ENCODE measurements around the gene METTL13.
"Not testable (repeated sequence)": the region's sequence is repeated elsewhere in the genome, so short reads cannot be mapped to it uniquely, and the experiment has no call there.

Gene METTL13

DNA sequence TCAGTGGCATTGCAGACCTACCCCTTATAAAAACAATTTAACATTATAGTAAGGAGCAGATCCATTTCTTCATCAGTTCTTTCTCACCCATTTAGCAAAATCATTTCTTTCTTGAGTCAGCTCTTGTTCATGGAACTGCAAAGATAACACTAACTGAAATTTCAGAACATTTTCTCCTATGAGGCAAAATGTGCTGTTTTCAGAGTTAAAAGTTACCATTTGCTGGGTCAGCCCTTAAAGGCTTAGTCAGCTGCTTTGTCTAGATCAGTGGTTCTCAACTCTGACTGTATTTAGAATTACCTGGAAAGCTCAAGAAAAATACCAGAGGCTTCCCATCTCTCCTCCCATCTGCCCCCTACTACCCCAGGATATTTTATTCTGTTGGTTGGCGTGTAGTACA, 12.2 kb downstream of the METTL13 start:
- no peak overlapping the region for H3K27ac Mint-ChIP-seq
- H3K36me3 Mint-ChIP-seq (ENCODE audit: low read depth) = peaks cover 68% of the 10 kb centered on the region
- DNase-seq = no peak
- H3K4me3 Mint-ChIP-seq = no peak overlapping the region
- TF ChIP-seq, protein P1, sequence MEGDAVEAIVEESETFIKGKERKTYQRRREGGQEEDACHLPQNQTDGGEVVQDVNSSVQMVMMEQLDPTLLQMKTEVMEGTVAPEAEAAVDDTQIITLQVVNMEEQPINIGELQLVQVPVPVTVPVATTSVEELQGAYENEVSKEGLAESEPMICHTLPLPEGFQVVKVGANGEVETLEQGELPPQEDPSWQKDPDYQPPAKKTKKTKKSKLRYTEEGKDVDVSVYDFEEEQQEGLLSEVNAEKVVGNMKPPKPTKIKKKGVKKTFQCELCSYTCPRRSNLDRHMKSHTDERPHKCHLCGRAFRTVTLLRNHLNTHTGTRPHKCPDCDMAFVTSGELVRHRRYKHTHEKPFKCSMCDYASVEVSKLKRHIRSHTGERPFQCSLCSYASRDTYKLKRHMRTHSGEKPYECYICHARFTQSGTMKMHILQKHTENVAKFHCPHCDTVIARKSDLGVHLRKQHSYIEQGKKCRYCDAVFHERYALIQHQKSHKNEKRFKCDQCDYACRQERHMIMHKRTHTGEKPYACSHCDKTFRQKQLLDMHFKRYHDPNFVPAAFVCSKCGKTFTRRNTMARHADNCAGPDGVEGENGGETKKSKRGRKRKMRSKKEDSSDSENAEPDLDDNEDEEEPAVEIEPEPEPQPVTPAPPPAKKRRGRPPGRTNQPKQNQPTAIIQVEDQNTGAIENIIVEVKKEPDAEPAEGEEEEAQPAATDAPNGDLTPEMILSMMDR (IDR thresholded peaks at IDR 0.05) = no peak
- no peaks in the 10 kb centered on the region for H3K27me3 Mint-ChIP-seq (ENCODE audit: low read depth, poor library complexity)
- H3K4me1 Mint-ChIP-seq = no peaks in the 10 kb centered on the region
- no peaks in the 10 kb centered on the region for H3K9me3 Mint-ChIP-seq

DNA sequence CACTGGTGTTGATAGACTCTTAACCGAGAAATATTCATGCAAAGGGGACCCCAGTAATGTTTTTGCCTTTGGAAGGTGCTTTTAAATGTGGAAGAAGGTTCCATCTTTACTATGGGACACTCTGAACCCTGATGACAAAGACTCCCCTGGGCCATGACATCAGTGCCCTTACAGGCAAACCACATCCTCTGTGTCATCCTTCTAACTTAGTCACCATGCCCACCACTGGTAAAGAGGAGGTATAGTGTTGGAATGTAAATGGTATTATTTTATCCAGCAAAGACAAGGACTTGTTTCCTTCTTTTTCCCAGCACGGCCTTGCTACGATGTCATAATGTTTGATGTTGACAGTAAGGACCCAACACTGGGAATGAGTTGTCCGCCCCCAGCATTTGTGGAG, 12.6 kb downstream of the METTL13 start:
- Mint-ChIP-seq H3K4me3 (no peak overlapping the region), H3K27ac (no peak overlapping the region), H3K27me3 (ENCODE audit: low read depth, poor library complexity) (no peaks in the 10 kb centered on the region), H3K4me1 (peaks cover 3% of the 10 kb centered on the region), H3K9me3 (no peaks in the 10 kb centered on the region), H3K36me3 (ENCODE audit: low read depth) (peaks cover 64% of the 10 kb centered on the region)
- TF ChIP-seq, protein P1 (IDR thresholded peaks at IDR 0.05) = no peak
- DNase-seq = no peak

DNA sequence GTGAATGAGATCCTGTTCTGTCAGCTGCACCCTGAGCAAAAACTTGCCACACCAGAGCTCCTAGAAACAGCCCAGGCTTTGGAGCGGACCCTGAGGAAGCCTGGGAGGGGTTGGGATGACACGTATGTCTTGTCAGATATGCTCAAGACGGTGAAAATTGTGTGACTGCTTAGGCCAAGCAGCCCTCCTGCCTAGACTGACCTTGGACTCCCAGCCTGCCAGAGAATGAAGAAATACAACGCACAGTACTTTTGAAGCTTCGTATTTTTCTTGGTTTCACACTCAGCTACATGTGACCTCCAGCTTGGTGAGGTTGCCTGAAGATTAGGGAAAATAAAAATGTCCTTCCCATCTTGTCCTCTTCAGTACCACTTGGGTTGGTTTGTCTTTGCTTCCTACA, 15.1 kb downstream of the METTL13 start:
- TF ChIP-seq, protein P1 (IDR thresholded peaks at IDR 0.05) = no peak
- DNase-seq = no peak
- Mint-ChIP-seq H3K4me3 (no peak overlapping the region), H3K27me3 (ENCODE audit: low read depth, poor library complexity) (no peaks in the 10 kb centered on the region), H3K9me3 (no peaks in the 10 kb centered on the region), H3K27ac (peak overlapping the region; percentile 21), H3K4me1 (peaks cover 17% of the 10 kb centered on the region), H3K36me3 (ENCODE audit: low read depth) (peaks cover 45% of the 10 kb centered on the region)

DNA sequence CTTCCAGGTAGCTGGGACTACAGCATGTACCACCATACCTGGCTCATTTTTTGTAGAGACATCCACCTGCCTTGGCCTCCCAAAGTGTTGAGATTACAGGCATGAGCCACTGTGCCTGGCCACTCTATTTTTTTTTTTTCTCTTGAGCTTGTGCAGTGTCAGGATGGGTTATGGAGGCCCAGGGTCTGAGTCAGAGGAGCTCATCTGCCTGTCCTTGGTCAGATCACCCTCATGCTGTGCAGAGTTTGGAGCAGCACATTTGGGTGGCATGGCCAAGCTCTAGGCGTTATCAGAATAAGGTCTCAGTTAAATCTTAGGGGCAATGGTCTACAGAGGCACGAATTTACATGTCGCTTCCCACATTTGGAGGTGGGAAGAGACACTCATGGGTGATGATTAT, 16.9 kb downstream of the METTL13 start:
- Mint-ChIP-seq H3K27ac (no peak overlapping the region), H3K4me1 (peaks cover 20% of the 10 kb centered on the region), H3K9me3 (no peaks in the 10 kb centered on the region), H3K4me3 (no peak overlapping the region), H3K27me3 (ENCODE audit: low read depth, poor library complexity) (no peaks in the 10 kb centered on the region), H3K36me3 (ENCODE audit: low read depth) (peaks cover 34% of the 10 kb centered on the region)
- no peak for DNase-seq
- TF ChIP-seq, protein P1 (IDR thresholded peaks at IDR 0.05) = no peak

DNA sequence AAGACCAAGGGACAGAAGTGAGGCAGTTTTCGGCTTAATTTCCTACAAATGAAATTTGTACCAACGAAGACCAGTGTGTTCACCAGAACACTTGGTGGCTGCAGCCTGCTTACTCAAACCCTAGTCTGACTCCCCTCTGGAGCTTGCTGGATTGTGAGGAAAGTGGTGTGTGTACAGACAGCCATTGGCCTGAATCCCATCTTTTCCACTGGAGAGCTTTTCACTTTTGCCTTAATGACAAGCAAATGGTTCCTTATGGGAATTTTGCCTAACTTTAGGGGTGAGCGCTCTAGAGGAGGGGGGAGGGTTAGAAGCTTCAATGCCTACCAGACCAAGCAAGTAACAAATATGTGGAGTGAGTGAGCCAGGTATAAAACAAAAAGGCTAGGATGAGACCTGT, 17.3 kb downstream of the METTL13 start:
- Mint-ChIP-seq H3K27ac (peak overlapping the region; percentile 82), H3K36me3 (ENCODE audit: low read depth) (peaks cover 31% of the 10 kb centered on the region), H3K27me3 (ENCODE audit: low read depth, poor library complexity) (no peaks in the 10 kb centered on the region), H3K4me3 (no peak overlapping the region), H3K4me1 (peaks cover 20% of the 10 kb centered on the region), H3K9me3 (no peaks in the 10 kb centered on the region)
- TF ChIP-seq, protein P1 (IDR thresholded peaks at IDR 0.05) = no peak
- no peak for DNase-seq

DNA sequence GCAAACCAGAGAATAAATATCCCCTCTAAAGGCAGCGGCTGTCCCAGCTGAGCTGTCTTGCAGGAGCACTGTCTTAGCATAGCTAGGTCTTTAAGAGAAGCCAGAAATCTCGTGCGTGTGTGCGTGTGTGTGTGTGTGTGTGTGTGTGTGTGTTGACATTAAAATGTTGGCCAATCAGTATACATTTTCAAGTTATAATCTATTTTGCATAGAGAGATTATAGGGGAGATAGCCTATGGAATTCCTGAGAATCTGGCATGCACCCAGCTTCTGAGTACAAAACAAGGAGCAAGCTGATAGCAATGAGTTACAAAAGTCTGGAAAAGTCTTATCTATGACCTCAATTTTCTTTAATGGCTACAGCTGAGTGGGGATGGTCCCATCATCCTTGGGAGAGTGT, 17.7 kb downstream of the METTL13 start:
- H3K4me3 Mint-ChIP-seq = no peak overlapping the region
- peaks cover 20% of the 10 kb centered on the region for H3K4me1 Mint-ChIP-seq
- H3K27me3 Mint-ChIP-seq (ENCODE audit: low read depth, poor library complexity) = no peaks in the 10 kb centered on the region
- H3K9me3 Mint-ChIP-seq = no peaks in the 10 kb centered on the region
- DNase-seq = no peak
- H3K27ac Mint-ChIP-seq = no peak overlapping the region
- peaks cover 27% of the 10 kb centered on the region for H3K36me3 Mint-ChIP-seq (ENCODE audit: low read depth)
- TF ChIP-seq, protein P1 (IDR thresholded peaks at IDR 0.05) = no peak

DNA sequence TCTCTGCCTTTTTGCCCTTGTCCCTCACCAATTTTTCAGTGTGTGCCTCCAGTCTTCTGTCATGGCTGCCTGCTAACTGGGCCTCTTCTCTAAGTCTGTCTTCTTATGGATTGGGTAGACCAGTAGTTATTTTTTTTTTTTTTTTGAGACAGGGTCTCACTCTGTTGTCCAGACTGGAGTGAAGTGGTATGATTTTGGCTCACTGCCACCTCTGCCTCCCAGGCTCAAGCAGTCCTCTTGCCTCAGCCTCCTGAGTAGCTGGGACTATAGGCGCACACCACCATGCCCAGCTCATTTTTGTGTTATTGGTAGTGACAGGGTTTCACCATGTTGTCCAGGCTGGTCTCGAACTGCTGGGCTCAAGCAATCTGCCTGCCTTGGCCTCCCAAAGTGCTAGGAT, 18.2 kb downstream of the METTL13 start:
- peaks cover 21% of the 10 kb centered on the region for H3K36me3 Mint-ChIP-seq (ENCODE audit: low read depth)
- not testable (repeated sequence) for H3K9me3 Mint-ChIP-seq

More for the DNA sequence above, 18.2 kb downstream of the METTL13 start:
- not testable (repeated sequence) for H3K27ac Mint-ChIP-seq; H3K27me3 Mint-ChIP-seq (ENCODE audit: low read depth, poor library complexity); DNase-seq; H3K4me3 Mint-ChIP-seq
- peaks cover 20% of the 10 kb centered on the region for H3K4me1 Mint-ChIP-seq

All from nephron progenitor cell (in vitro differentiated cells).